Ascending aorta (tissue), 2 donors: ENCODE data around the gene CTTNBP2NL. TPM values are rescaled to one million over a fixed set of nuclear protein-coding genes. Genes with fewer than 3 reads are reported as not detected.
A peak's percentile ranks its signal among the peaks of the same experiment; 100 is the strongest.
"Not testable (repeated sequence)": the region's sequence is repeated elsewhere in the genome, so short reads cannot be mapped to it uniquely, and the experiment has no call there.

ENCODE experiments used
- DNase-seq, 2 donors: peaks; one replicate each; pipeline ENCODE4 v3.0.0-alpha.2; 2019; ENCODE audit warnings: low spot score in 2 of 2
- H3K27ac ChIP-seq, 2 donors: fragments of 200-600 bp; sonication (generic); one replicate each; pipeline ENCODE4 v1.5.1; 2016 to 2017; ENCODE audit warnings: mild to moderate bottlenecking in 1 of 2
- H3K27me3 ChIP-seq: fragments of 200-600 bp; sonication (generic); one replicate; pipeline ENCODE4 v1.5.1; 2017
- H3K36me3 ChIP-seq, 2 donors: fragments of 200-600 bp; sonication (generic); one replicate each; pipeline ENCODE4 v1.5.1; 2016
- H3K4me1 ChIP-seq, 2 donors: fragments of 200-600 bp; sonication (generic); one replicate each; pipeline ENCODE4 v1.5.1; 2016 to 2017; ENCODE audit warnings: mild to moderate bottlenecking in 1 of 2
- H3K4me3 ChIP-seq, 2 donors: fragments of 200-600 bp; sonication (generic); one replicate each; pipeline ENCODE4 v1.5.1; 2016 to 2017; ENCODE audit warnings: mild to moderate bottlenecking in 1 of 2
- H3K9me3 ChIP-seq, 2 donors: fragments of 200-600 bp; sonication (generic); one replicate each; pipeline ENCODE4 v1.5.1; 2016
- CTCF ChIP-seq, 3 experiments: fragments of 200-600 bp in 2 of 3; fragments of 450-650 bp in 1 of 3; sonication (generic) in 2 of 3; IDR thresholded peaks; one replicate each; pipeline ENCODE4 v1.5.1; 2016 to 2019; ENCODE audit warnings: antibody characterized with exemption in 3 of 3, mild to moderate bottlenecking in 1 of 3, moderate library complexity in 1 of 3
- intact Hi-C: fragments of 100-400 bp; cut with DNase I; formaldehyde crosslinking; loops from one replicate; pipeline ENCODE4 v1.15.1; 2023
- total RNA-seq: library from RNA; depleted of rRNA; stranded (reverse); fragments of >200 nt; gene quantifications from one replicate; pipeline ENCODE4 v1.1.0, GENCODE V29; 2016

Gene CTTNBP2NL
- total RNA-seq, 1 donor from 2014 or later = 13.0 TPM

DNA sequence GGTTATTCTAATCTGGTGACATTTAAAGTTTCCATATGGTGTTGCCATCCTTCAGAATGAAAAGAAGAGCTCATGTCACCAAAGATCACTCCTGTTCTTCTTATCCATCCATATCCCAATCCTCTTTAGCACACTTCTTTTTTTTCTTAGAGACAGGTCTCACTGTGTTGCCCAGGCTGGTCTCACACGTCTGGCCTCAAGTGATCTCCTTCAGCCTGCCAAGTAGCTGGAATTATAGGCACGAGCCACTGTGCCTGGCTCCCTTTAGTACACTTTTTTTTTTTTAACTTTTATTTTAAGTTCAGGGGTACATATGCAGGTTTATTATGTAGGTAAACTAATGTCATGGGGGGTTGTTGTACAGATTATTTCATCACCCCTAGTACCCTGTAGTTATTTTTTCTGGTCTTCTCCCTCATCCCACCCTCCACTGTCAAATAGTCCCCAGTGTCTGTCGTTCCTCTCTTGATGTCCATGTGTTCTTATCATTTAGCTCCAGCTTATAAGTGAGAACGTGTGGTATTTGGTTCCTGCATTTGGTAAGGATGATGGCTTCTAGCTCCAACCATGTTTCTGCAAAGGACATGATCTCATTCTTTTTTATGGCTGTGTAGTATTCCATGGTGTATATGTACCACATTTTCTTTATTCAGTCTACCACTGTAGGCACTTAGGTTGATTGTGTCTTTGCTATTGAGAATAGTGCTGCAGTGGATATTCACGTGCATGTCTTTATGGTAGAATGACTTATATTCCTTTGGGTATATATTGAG is 40.6 kb downstream of the CTTNBP2NL start:
- Histone ChIP-seq H3K27ac (no peak overlapping the region), H3K4me1 (peaks cover 0 to 3% of the 10 kb centered on the region in 2 donors)
- intact Hi-C loops = no loop called here

GRCh38 chr1:112438156-112438555 is 42.1 kb downstream of the CTTNBP2NL start:
- H3K36me3 ChIP-seq, intact Hi-C loops, H3K9me3 ChIP-seq, H3K4me3 ChIP-seq, H3K27me3 ChIP-seq, H3K4me1 ChIP-seq, DNase-seq, H3K27ac ChIP-seq: not testable (repeated sequence)

More for the DNA sequence above, 40.6 kb downstream of the CTTNBP2NL start:
- Histone ChIP-seq H3K9me3 (no peaks in the 10 kb centered on the region), H3K27me3 (no peaks in the 10 kb centered on the region), H3K4me3 (no peak overlapping the region), H3K36me3 (peaks cover 0 to 3% of the 10 kb centered on the region in 2 donors)
- no peak for DNase-seq
- TF ChIP-seq CTCF (IDR thresholded peaks at IDR 0.05) = no peak

DNA sequence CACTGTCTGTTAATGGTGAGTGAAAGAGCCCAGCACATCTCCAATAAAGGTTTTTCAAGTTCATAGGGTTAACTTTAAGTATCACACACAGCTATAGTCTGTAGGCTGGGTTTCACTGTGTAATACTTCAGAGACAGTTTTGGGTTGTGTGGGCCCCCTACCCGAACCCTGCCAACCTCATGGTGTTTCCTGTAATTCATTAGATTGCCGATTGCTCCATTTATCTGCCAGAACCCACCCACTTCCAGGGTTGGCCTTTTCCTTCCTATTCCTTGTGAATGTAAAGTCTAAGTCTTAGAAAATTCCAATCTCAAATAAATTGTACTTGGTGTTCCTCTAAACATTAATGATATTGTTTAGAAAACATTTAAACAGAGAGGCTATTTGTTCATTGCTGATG is 43.6 kb downstream of the CTTNBP2NL start:
- Histone ChIP-seq H3K27ac (no peak overlapping the region), H3K4me3 (no peak overlapping the region), H3K36me3 (peaks cover 0 to 3% of the 10 kb centered on the region in 2 donors), H3K27me3 (no peaks in the 10 kb centered on the region), H3K9me3 (no peaks in the 10 kb centered on the region), H3K4me1 (peaks cover 0 to 3% of the 10 kb centered on the region in 2 donors)
- intact Hi-C loops = no loop called here
- TF ChIP-seq CTCF (IDR thresholded peaks at IDR 0.05) = no peak
- no peak for DNase-seq

DNA sequence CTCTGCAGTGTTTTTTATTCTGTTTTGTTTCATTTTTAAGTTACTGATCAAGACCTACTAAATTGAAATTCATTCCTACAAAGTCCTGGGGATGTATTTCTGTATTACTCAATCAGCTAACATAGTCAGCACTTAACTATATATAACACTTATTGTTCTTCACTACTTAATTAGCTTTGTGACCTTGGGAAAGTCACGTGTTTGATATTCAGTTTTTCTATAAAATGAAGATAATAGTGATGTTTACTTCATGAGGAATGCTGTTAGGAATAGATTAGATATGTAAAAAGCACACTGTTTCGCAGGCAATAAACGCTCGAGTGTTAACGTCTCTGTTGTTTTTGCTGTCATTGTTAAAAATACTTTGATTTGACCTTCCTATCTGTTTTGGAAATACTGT is 44.6 kb downstream of the CTTNBP2NL start:
- no peak for TF ChIP-seq CTCF (IDR thresholded peaks at IDR 0.05)
- Histone ChIP-seq H3K9me3 (no peaks in the 10 kb centered on the region), H3K27ac (no peak overlapping the region), H3K4me3 (no peak overlapping the region), H3K36me3 (peaks cover 0 to 3% of the 10 kb centered on the region in 2 donors), H3K4me1 (peaks cover 0 to 6% of the 10 kb centered on the region in 2 donors), H3K27me3 (no peaks in the 10 kb centered on the region)
- no peak for DNase-seq
- intact Hi-C loops = no loop called here

- intact Hi-C loops = no loop called here
- peak overlapping the region in 1 of 2 donors; percentile 18 for H3K27ac ChIP-seq
- peaks cover 0 to 12% of the 10 kb centered on the region in 2 donors for H3K4me1 ChIP-seq
- no peaks in the 10 kb centered on the region for H3K9me3 ChIP-seq
- no peak for TF ChIP-seq CTCF (IDR thresholded peaks at IDR 0.05)
- H3K27me3 ChIP-seq = no peaks in the 10 kb centered on the region
- no peak overlapping the region for H3K4me3 ChIP-seq
- DNase-seq = no peak
- peaks cover 4 to 5% of the 10 kb centered on the region in 2 donors for H3K36me3 ChIP-seq
Measured at GRCh38 chr1:112444269-112444668, 48.3 kb downstream of the CTTNBP2NL start.

DNA sequence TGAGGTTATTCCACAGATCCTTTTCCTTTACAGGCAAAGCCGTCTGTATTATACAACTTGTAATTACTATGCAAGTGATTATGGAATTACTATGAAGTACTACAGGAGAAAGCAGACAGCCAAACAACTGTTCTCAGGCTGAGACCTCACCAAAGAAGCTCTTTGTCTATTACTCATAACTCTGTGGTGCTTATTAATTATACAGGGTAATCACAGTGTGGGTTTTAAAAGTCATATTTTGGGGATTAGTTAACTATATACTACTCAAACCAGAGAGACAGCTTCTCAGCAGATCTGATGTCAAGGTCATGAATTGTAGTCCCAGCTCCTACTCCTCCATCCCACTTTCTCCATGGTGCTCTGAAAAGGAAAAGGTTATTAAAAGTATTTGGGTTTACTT is 49.6 kb downstream of the CTTNBP2NL start:
- DNase-seq = no peak
- intact Hi-C loops = no loop called here
- Histone ChIP-seq H3K4me3 (no peak overlapping the region), H3K27me3 (no peaks in the 10 kb centered on the region), H3K36me3 (peaks cover 7 to 16% of the 10 kb centered on the region in 2 donors), H3K4me1 (peaks cover 0 to 12% of the 10 kb centered on the region in 2 donors), H3K27ac (no peak overlapping the region), H3K9me3 (no peaks in the 10 kb centered on the region)
- no peak for TF ChIP-seq CTCF (IDR thresholded peaks at IDR 0.05)
